PFSK-1 (cell line): ENCODE results near the gene CNTNAP2.

Source experiments
- FOXP2 ChIP-seq: optimal IDR thresholded peaks from 2 replicates; pipeline ENCODE3; 2011; ENCODE audit warnings: borderline replicate concordance, control low read depth, inconsistent platforms; ENCODE audit not compliant: insufficient read depth; ENCODE audit errors: extremely low read length, extremely low read depth
- POLR2AphosphoS5 ChIP-seq: IDR thresholded peaks from 2 replicates; pipeline ENCODE4 v1.6.1; 2012; ENCODE audit warnings: low read depth, mild to moderate bottlenecking, control low read depth, low read length, moderate library complexity
- REST ChIP-seq, 2 experiments: IDR thresholded peaks; 2 replicates each; pipeline versions ENCODE4 v1.6.1 to v1.8.0; 2011 to 2012; ENCODE audit warnings: low read depth in 2 of 2, low read length in 2 of 2, control low read depth in 1 of 2, inconsistent platforms in 1 of 2, mild to moderate bottlenecking in 1 of 2, moderate library complexity in 1 of 2; ENCODE audit not compliant: insufficient read depth in 1 of 2
- SIN3A ChIP-seq: IDR thresholded peaks from 2 replicates; pipeline ENCODE4 v1.6.1; 2012; ENCODE audit warnings: mild to moderate bottlenecking, low read length, moderate library complexity, borderline replicate concordance; ENCODE audit not compliant: insufficient read depth
- TAF1 ChIP-seq: IDR thresholded peaks from 2 replicates; pipeline ENCODE4 v1.6.1; 2012; ENCODE audit warnings: low read length, control low read depth, borderline replicate concordance; ENCODE audit not compliant: insufficient read depth

Gene CNTNAP2

GRCh38 chr7:148151778-148152177, 2035.2 kb downstream of the CNTNAP2 start:
- no peak for TF ChIP-seq REST (IDR thresholded peaks at IDR 0.05; ENCODE audit: insufficient read depth in 1 of 2, low read depth in 2 of 2, low read length in 2 of 2)
- no peak for TF ChIP-seq FOXP2
- TF ChIP-seq TAF1: no peak

GRCh38 chr7:148153616-148154284, 2037.1 kb downstream of the CNTNAP2 start:
- TF ChIP-seq SIN3A: no peak
- TF ChIP-seq TAF1: no peak

GRCh38 chr7:148155000-148155399, 2038.4 kb downstream of the CNTNAP2 start:
- TF ChIP-seq SIN3A (no peak), REST (IDR thresholded peaks at IDR 0.05; ENCODE audit: insufficient read depth in 1 of 2, low read depth in 2 of 2, low read length in 2 of 2) (no peak), POLR2AphosphoS5 (no peak), FOXP2 (no peak), TAF1 (no peak)

- TF ChIP-seq REST (IDR thresholded peaks at IDR 0.05; ENCODE audit: insufficient read depth in 1 of 2, low read depth in 2 of 2, low read length in 2 of 2) (no peak), FOXP2 (no peak)
Measured at GRCh38 chr7:148155826-148156225, 2039.2 kb downstream of the CNTNAP2 start.

GRCh38 chr7:148156233-148156632, 2039.6 kb downstream of the CNTNAP2 start:
- TF ChIP-seq REST (IDR thresholded peaks at IDR 0.05; ENCODE audit: insufficient read depth in 1 of 2, low read depth in 2 of 2, low read length in 2 of 2) (no peak), SIN3A (no peak), FOXP2 (no peak), POLR2AphosphoS5 (no peak), TAF1 (no peak)
